PC-9 (cell line): Measurements from ENCODE around the gene PLEKHH1. TPM values are rescaled to one million over a fixed set of nuclear protein-coding genes. Genes with fewer than 3 reads are reported as not detected.
"Not testable (repeated sequence)": the region's sequence is repeated elsewhere in the genome, so short reads cannot be mapped to it uniquely, and the experiment has no call there.

Source experiments
- BruUV-seq: library from RNA; stranded (reverse); fragments of 400-500 nt; replicated peaks from 2 replicates; lab custom pipeline; 2021; lab: Mats Ljungman, UMichigan
- CTCF ChIA-PET: fragments of 300-600 bp; sonication (Branson Sonifier 250); formaldehyde crosslinking; loops from one replicate; lab custom pipeline; 2022; ENCODE audit warnings: antibody characterized with exemption; lab: Charles Lee
- POLR2A ChIA-PET: fragments of 300-600 bp; sonication (Branson Sonifier 250); formaldehyde crosslinking; loops from one replicate; lab custom pipeline; 2022; ENCODE audit warnings: antibody characterized with exemption; ENCODE audit not compliant: unreplicated experiment; lab: Charles Lee
- DNase-seq, 2 experiments: peaks; one replicate each; pipeline versions ENCODE4 v3.0.0 to v3.0.0-alpha.2; 2015 to 2022; ENCODE audit warnings: mixed read lengths in 1 of 2
- H2AFZ ChIP-seq: fragments of 200-600 bp; sonication (generic); 2 replicates; pipeline ENCODE4 v1.8.1; 2017; ENCODE audit warnings: antibody characterized with exemption
- H3F3A ChIP-seq: fragments of 200-600 bp; sonication (generic); 2 replicates; pipeline ENCODE4 v1.8.1; 2017; ENCODE audit warnings: antibody characterized with exemption, mild to moderate bottlenecking, low read depth; ENCODE audit not compliant: insufficient read depth
- H3K27ac ChIP-seq: fragments of 200-600 bp; sonication (generic); 2 replicates; pipeline ENCODE4 v1.6.1; 2016; ENCODE audit warnings: mixed run types
- H3K27me3 ChIP-seq: fragments of 200-600 bp; sonication (generic); 2 replicates; pipeline ENCODE4 v1.6.1; 2016; ENCODE audit warnings: low read depth, mixed run types; ENCODE audit not compliant: insufficient read depth
- H3K36me3 ChIP-seq: fragments of 200-600 bp; sonication (generic); 2 replicates; pipeline ENCODE4 v1.6.1; 2016; ENCODE audit warnings: low read depth, mixed run types
- H3K4me1 ChIP-seq: fragments of 200-600 bp; sonication (generic); replicated peaks from 2 replicates; pipeline ENCODE4 v1.6.1; 2016; ENCODE audit warnings: mixed run types; ENCODE audit not compliant: insufficient read depth
- H3K4me2 ChIP-seq: fragments of 200-600 bp; sonication (generic); 2 replicates; pipeline ENCODE4 v1.6.1; 2017; ENCODE audit warnings: mixed run types
- H3K4me3 ChIP-seq: fragments of 200-600 bp; sonication (generic); 2 replicates; pipeline ENCODE4 v1.6.1; 2016; ENCODE audit warnings: mixed run types
- H3K79me2 ChIP-seq: fragments of 200-600 bp; sonication (generic); 2 replicates; pipeline ENCODE4 v1.6.1; 2017; ENCODE audit warnings: low read depth, mixed run types
- H3K9me2 ChIP-seq: fragments of 200-600 bp; sonication (generic); 2 replicates; pipeline ENCODE4 v1.8.1; 2017; ENCODE audit warnings: mild to moderate bottlenecking; ENCODE audit not compliant: insufficient read depth
- H3K9me3 ChIP-seq: fragments of 200-600 bp; sonication (generic); 2 replicates; pipeline ENCODE4 v1.8.1; 2016; ENCODE audit warnings: low read depth; ENCODE audit not compliant: insufficient read depth
- H4K20me1 ChIP-seq: fragments of 200-600 bp; sonication (generic); 2 replicates; pipeline ENCODE4 v1.8.1; 2017; ENCODE audit not compliant: insufficient read depth
- CTCF ChIP-seq: fragments of 200-600 bp; sonication (generic); conservative IDR thresholded peaks from 2 replicates; pipeline ENCODE4 v1.6.1; 2017; ENCODE audit warnings: mixed run types, antibody characterized with exemption, mild to moderate bottlenecking, moderate library complexity
- EZH2 ChIP-seq: fragments of 200-600 bp; sonication (generic); IDR thresholded peaks from 2 replicates; pipeline ENCODE4 v1.8.0; 2017; ENCODE audit warnings: antibody characterized with exemption, low read depth
- intact Hi-C: fragments of 100-400 bp; cut with micrococcal nuclease; formaldehyde crosslinking; loops from one replicate; pipeline ENCODE4 v1.10.0; 2022; ENCODE audit not compliant: unreplicated experiment
- total RNA-seq: library from RNA; stranded (reverse); gene quantifications from 2 replicates; pipeline ENCODE4 v1.2.3, GENCODE V29; 2021

The PLEKHH1 gene
- total RNA-seq, 1 experiment from 2014 or later: 13.6 TPM

- POLR2A ChIA-PET: no interaction called here
Observed at GRCh38 chr14:67539116-67539515, 6.0 kb downstream of the PLEKHH1 start.

DNA sequence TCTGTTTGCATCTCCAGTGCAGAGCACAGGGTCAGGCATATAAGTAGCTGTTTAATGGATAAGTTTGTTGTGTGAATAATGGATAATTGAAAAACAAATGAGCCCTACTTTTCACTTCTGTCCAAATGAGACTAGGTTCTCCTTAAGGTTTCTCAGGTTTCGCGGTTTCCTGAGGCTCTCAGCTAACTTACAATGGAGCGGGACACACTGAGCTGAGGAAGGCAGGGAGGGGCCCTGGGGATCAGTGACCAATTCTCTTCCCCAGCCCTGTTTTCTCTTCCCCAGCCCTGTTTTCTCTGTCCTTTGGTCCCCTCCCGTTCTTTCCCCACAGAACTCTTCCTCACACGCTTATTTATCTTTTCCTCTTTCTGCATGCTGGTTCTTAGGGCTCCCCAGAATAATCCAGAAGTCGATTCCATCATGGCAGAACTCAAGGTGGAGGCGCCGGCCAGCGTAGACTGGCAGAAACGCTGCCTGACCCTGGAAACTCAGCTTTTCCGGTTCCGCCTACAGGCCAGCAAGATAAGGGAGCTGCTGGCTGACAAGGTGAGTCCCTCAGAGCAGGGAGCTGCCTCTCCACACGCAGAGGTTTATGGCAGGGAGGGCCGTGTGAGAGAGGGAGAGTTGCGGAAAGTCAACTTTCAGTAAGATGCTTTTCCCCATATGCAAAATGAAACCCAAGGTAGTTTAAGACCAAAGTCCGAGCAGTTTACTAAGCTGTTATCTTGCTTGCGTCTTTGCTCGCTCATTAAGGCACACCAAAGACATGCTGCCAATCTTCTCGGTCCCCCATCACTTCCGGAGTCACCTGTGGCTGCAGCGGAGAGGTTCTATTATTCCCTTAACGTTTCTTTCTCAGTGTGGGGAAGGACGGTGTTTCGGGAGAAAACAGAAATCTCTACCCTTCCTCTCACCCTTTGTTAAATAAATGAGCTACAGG is 8.6 kb downstream of the PLEKHH1 start:
- no peak for DNase-seq
- Histone ChIP-seq H3K36me3 (0 out of 2 replicates have a peak, but pooled peaks cover 6% of the 10 kb centered on the region), H3K4me2 (no peak overlapping the region), H3K79me2 (no peaks in the 10 kb centered on the region), H3K4me1 (no peaks in the 10 kb centered on the region), H3K27ac (no peak overlapping the region), H3K4me3 (no peak overlapping the region), H2AFZ (no peak overlapping the region), H3K9me3 (no peaks in the 10 kb centered on the region), H3K27me3 (no peaks in the 10 kb centered on the region), H3K9me2 (no peaks in the 10 kb centered on the region), H3F3A (no peaks in the 10 kb centered on the region), H4K20me1 (no peaks in the 10 kb centered on the region)
- intact Hi-C loops: no loop called here
- BruUV-seq: no TSS peak
- TF ChIP-seq EZH2 (no peak), CTCF (no peak)
- ChIA-PET CTCF (no interaction called here), POLR2A (interaction anchor here (0.6 to 0.7 kb wide), 2 partner anchors 94 to 254 kb away, joined by 3 to 7 read pairs; no protein-coding TSS in a partner anchor)

More at GRCh38 chr14:67539116-67539515, 6.0 kb downstream of the PLEKHH1 start:
- Histone ChIP-seq H3K9me3 (no peaks in the 10 kb centered on the region), H3K27ac (no peak overlapping the region), H3K9me2 (no peaks in the 10 kb centered on the region), H4K20me1 (no peaks in the 10 kb centered on the region), H3K4me2 (no peak overlapping the region), H3F3A (peaks cover under 1% of the 10 kb centered on the region; the same call in 1 of the 2 replicates), H2AFZ (no peak overlapping the region), H3K4me1 (peaks cover 7% of the 10 kb centered on the region), H3K4me3 (no peak overlapping the region), H3K27me3 (no peaks in the 10 kb centered on the region), H3K79me2 (0 out of 2 replicates have a peak, but pooled peaks cover 6% of the 10 kb centered on the region), H3K36me3 (no peaks in the 10 kb centered on the region)
- intact Hi-C loops: no loop called here
- CTCF ChIA-PET: no interaction called here
- BruUV-seq: no TSS peak
- DNase-seq: no peak
- TF ChIP-seq CTCF (no peak), EZH2 (no peak)

- H3K4me2 ChIP-seq, H3K9me3 ChIP-seq, H3F3A ChIP-seq, POLR2A ChIA-PET, intact Hi-C loops, H3K27me3 ChIP-seq, BruUV-seq, H4K20me1 ChIP-seq, H3K79me2 ChIP-seq, H3K4me3 ChIP-seq, H3K9me2 ChIP-seq, H3K27ac ChIP-seq, CTCF ChIA-PET, H3K4me1 ChIP-seq, H2AFZ ChIP-seq, H3K36me3 ChIP-seq, DNase-seq: not testable (repeated sequence)
Observed at GRCh38 chr14:67542620-67543019, 9.5 kb downstream of the PLEKHH1 start.
